CD4-positive, alpha-beta T cell treated with Interleukin-15 for 1 hour (primary cell): ENCODE measurements around the gene QTRT2.

ENCODE experiments used
- DNase-seq: peaks from one replicate; pipeline ENCODE4 v3.0.0-alpha.2; 2020

Gene QTRT2

GRCh38 chr3:114127517-114127916, 71.0 kb downstream of the QTRT2 start:
- no peak for DNase-seq

DNA sequence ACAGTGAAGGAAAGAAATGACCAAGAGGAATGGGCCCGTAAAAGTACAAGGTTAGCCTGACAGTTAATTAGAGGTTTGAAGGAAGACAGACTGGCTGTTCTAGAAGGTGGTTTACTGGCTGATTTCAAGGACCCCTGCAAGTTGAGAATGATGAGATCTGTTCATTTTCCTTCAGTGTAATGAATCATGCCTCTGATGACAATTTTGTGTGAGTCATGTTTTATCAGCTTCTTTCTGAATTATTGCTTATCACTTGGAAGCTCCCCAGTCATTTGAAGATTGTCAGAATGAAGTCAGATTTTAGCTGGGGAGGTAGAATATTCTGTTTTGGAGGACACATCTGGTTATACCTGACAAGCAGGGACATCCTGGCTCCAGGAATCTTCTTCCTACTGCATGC, 71.7 kb downstream of the QTRT2 start:
- no peak for DNase-seq

- no peak for DNase-seq
Observed at GRCh38 chr3:114128826-114129225, 72.3 kb downstream of the QTRT2 start.

DNA sequence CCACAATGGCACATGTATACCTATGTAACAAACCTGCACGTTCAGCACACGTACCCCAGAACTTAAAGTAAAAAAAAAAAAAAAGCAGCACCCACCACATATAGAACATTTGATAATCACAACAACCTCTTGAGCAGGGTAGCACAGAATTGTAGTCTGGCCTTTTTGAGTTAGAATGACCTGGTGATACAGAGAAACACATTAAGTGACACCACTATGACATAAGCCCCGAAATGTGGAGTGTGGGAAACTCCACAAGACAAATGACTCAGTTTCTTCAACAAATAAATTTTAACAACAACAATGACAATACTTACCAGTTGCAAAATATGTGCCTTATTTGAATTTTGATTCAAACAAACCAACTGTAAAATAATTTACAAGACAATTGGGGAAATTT, 76.0 kb downstream of the QTRT2 start:
- no peak for DNase-seq

DNA sequence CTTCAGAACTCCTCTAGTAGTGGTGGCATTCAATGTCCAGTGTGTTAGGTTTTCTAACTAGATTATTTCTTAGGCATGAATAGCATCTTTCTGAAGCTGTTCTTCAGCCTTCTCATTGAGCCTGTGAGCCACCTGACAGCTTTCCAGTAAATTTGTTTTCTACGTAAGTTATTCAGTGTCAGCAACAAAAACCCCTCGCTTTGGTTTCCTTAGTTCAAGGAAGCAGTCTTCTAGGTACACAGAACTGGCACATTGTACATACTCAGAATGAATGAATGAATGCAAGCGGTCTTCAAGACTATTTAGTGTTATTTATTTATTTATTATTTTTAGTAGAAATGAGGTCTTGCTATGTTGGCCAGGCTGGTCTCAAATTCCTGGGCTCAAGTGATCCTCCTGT, 77.4 kb downstream of the QTRT2 start:
- DNase-seq, result no peak
